Left cardiac atrium (tissue), 4 donors: ENCODE results near the gene ZNF93. TPM values are rescaled to one million over a fixed set of nuclear protein-coding genes. Genes with fewer than 3 reads are reported as not detected.
"Not testable (repeated sequence)": the region's sequence is repeated elsewhere in the genome, so short reads cannot be mapped to it uniquely, and the experiment has no call there.

Experiments
- ATAC-seq, 2 donors: fragments of 200-7000 bp; cut with Tn5 transposase; one replicate each; pipeline ENCODE4 v1.9.1; 2020; ENCODE audit warnings: mild to moderate bottlenecking in 2 of 2, moderate library complexity in 2 of 2
- DNase-seq: peaks from one replicate; pipeline ENCODE4 v3.0.0-alpha.2; 2020
- intact Hi-C, 2 donors: fragments of 100-400 bp; cut with DNase I; formaldehyde crosslinking; loops; one replicate each; pipeline versions ENCODE4 v1.14.1 to v1.15.1; 2022 to 2023
- total RNA-seq, 2 donors: library from RNA; stranded (reverse); fragmentation: NEBNext Ultra II Directional; extraction: Animal tissue kit (Norgen Biotek cat#: 25700); gene quantifications; one replicate each; pipeline ENCODE4 v1.2.1, GENCODE V29; 2021
- donor health status: DM: no; HTN: yes; CAD: no.
- donor health status: DM: no; HTN: yes; CAD: no; lungs with severe emphysema.
- donor health status: DM: yes; HTN: yes; CAD: no.
- donor health status: Dilated cardiomyopathy.

Gene ZNF93
- total RNA-seq, 2 donors from 2014 or later: 2.7 to 3.4 TPM

- ATAC-seq, intact Hi-C loops, DNase-seq: not testable (repeated sequence)
These were observed 32.9 kb downstream of the ZNF93 start for GRCh38 chr19:19933432-19934314.

- intact Hi-C loops: no loop called here
- DNase-seq (no peak), ATAC-seq (no peak)
These were observed 36.7 kb downstream of the ZNF93 start for GRCh38 chr19:19937403-19937802.

GRCh38 chr19:19938449-19938848, 37.7 kb downstream of the ZNF93 start:
- ATAC-seq (no peak), DNase-seq (no peak)
- intact Hi-C loops: no loop called here

- intact Hi-C loops: no loop called here
- ATAC-seq (no peak), DNase-seq (no peak)
These were observed 43.3 kb downstream of the ZNF93 start for GRCh38 chr19:19943848-19944582.

GRCh38 chr19:19944583-19944880, 43.8 kb downstream of the ZNF93 start:
- no peak for ATAC-seq
- DNase-seq: no peak
- intact Hi-C loops: no loop called here

- DNase-seq (no peak), ATAC-seq (no peak)
- intact Hi-C loops: no loop called here
These were observed 45.5 kb downstream of the ZNF93 start for GRCh38 chr19:19946226-19946625.

GRCh38 chr19:19948800-19949199, 48.1 kb downstream of the ZNF93 start:
- ATAC-seq (no peak), DNase-seq (no peak)
- intact Hi-C loops: no loop called here

GRCh38 chr19:19955208-19955607, 54.5 kb downstream of the ZNF93 start:
- ATAC-seq: no peak
- intact Hi-C loops: loop anchor here in 1 of 2 donors (5.0 kb wide), 1 partner anchor 423 kb away; no protein-coding TSS in a partner anchor
- no peak for DNase-seq

GRCh38 chr19:19956434-19957075, 55.8 kb downstream of the ZNF93 start:
- intact Hi-C loops: loop anchor here in 1 of 2 donors (5.0 kb wide), 1 partner anchor 424 kb away; no protein-coding TSS in a partner anchor
- no peak for ATAC-seq
- DNase-seq: no peak

GRCh38 chr19:19957766-19958165, 57.0 kb downstream of the ZNF93 start:
- not testable (repeated sequence) for ATAC-seq
- intact Hi-C loops: loop anchor here in 1 of 2 donors (5.0 kb wide), 1 partner anchor 425 kb away; no protein-coding TSS in a partner anchor

GRCh38 chr19:19959151-19959799, 58.5 kb downstream of the ZNF93 start:
- intact Hi-C loops: loop anchor here in 1 of 2 donors (5.0 kb wide), 1 partner anchor 427 kb away; no protein-coding TSS in a partner anchor
- peak; percentile 76 for DNase-seq
- ATAC-seq: not testable (repeated sequence)

More at GRCh38 chr19:19957766-19958165, 57.0 kb downstream of the ZNF93 start:
- not testable (repeated sequence) for DNase-seq

GRCh38 chr19:19964416-19964815, 63.7 kb downstream of the ZNF93 start:
- ATAC-seq (no peak), DNase-seq (no peak)
- intact Hi-C loops: no loop called here

GRCh38 chr19:19966126-19966525, 65.4 kb downstream of the ZNF93 start:
- intact Hi-C loops, DNase-seq, ATAC-seq: not testable (repeated sequence)

GRCh38 chr19:19966862-19967261, 66.1 kb downstream of the ZNF93 start:
- ATAC-seq (no peak), DNase-seq (no peak)
- intact Hi-C loops: no loop called here

Other genes with a start within 250 kb of the ZNF93 start
- 10 to 100 TPM; 24.1 to 29.6 TPM for gene ATP13A1, start 237.3 kb upstream of the ZNF93 start, total RNA-seq
- 1 to 10 TPM; 4.9 to 6.4 TPM for gene ZNF101, start 232.1 kb upstream of the ZNF93 start, total RNA-seq
- gene ZNF14, start 167.8 kb upstream of the ZNF93 start, total RNA-seq: 1 to 10 TPM; 4.6 to 4.7 TPM
- 10 to 100 TPM; 12.5 to 12.8 TPM for gene ZNF506, start 79.2 kb upstream of the ZNF93 start, total RNA-seq
- 1 to 10 TPM; 6.3 to 8.2 TPM for gene ZNF253, start 35.1 kb upstream of the ZNF93 start, total RNA-seq
- 1 to 10 TPM; 3.5 to 3.7 TPM for gene ZNF682, start 138.6 kb downstream of the ZNF93 start, total RNA-seq
- 1 to 10 TPM; 1.7 to 2.0 TPM for gene ZNF90, start 177.1 kb downstream of the ZNF93 start, total RNA-seq